Measurements from ENCODE around the gene MBNL3. TPM values are rescaled to one million over a fixed set of nuclear protein-coding genes. Genes with fewer than 3 reads are reported as not detected.

MBNL3 gene, protein sequence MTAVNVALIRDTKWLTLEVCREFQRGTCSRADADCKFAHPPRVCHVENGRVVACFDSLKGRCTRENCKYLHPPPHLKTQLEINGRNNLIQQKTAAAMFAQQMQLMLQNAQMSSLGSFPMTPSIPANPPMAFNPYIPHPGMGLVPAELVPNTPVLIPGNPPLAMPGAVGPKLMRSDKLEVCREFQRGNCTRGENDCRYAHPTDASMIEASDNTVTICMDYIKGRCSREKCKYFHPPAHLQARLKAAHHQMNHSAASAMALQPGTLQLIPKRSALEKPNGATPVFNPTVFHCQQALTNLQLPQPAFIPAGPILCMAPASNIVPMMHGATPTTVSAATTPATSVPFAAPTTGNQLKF
- 10 to 100 TPM; 28.3 to 30.7 TPM for total RNA-seq

GRCh38 chrX:132488819-132489577 lies at the start of gene MBNL3:
TSS of gene MBNL3 (minus strand) at chrX:132489038. CDS start at chrX:132439611, 49,427 bp downstream.
- Mint-ChIP-seq H3K4me1 (peaks cover 24% of the 10 kb centered on the region), H3K36me3 (no peaks in the 10 kb centered on the region)
- POLR2A ChIA-PET: interaction anchor here (0.8 to 1.1 kb wide), 3 partner anchors 8 to 465 kb away, joined by 3 to 6 read pairs (median 3); no protein-coding TSS in a partner anchor

GRCh38 chrX:132533409-132533808 lies 44.6 kb upstream of the MBNL3 start:
- H3K27ac Mint-ChIP-seq: no peak overlapping the region
- no peaks in the 10 kb centered on the region for H3K27me3 Mint-ChIP-seq
- ATAC-seq (ENCODE audit: low read depth) (no peak), DNase-seq (no peak)
- POLR2A ChIA-PET: no interaction called here
- H3K4me1 Mint-ChIP-seq: peaks cover 5% of the 10 kb centered on the region
- peaks cover 2% of the 10 kb centered on the region for H3K36me3 Mint-ChIP-seq
- no peaks in the 10 kb centered on the region for H3K9me3 Mint-ChIP-seq
- H3K4me3 Mint-ChIP-seq: no peak overlapping the region

More at GRCh38 chrX:132488819-132489577, at the start of gene MBNL3:
- Mint-ChIP-seq H3K4me3 (peak within 1 kb of the TSS; percentile 99), H3K27ac (peak within 1 kb of the TSS; percentile 94), H3K9me3 (no peaks in the 10 kb centered on the region), H3K27me3 (no peaks in the 10 kb centered on the region)
- DNase-seq: peak; percentile 66
- peak; percentile 59 for ATAC-seq (ENCODE audit: low read depth)

GRCh38 chrX:132532913-132533312 lies 44.1 kb upstream of the MBNL3 start:
- H3K4me1 Mint-ChIP-seq: peaks cover 5% of the 10 kb centered on the region
- H3K27ac Mint-ChIP-seq: no peak overlapping the region
- ATAC-seq (ENCODE audit: low read depth): no peak
- no peaks in the 10 kb centered on the region for H3K9me3 Mint-ChIP-seq
- H3K4me3 Mint-ChIP-seq: no peak overlapping the region
- peaks cover 2% of the 10 kb centered on the region for H3K36me3 Mint-ChIP-seq
- no peaks in the 10 kb centered on the region for H3K27me3 Mint-ChIP-seq
- POLR2A ChIA-PET: no interaction called here
- DNase-seq: no peak

DNA sequence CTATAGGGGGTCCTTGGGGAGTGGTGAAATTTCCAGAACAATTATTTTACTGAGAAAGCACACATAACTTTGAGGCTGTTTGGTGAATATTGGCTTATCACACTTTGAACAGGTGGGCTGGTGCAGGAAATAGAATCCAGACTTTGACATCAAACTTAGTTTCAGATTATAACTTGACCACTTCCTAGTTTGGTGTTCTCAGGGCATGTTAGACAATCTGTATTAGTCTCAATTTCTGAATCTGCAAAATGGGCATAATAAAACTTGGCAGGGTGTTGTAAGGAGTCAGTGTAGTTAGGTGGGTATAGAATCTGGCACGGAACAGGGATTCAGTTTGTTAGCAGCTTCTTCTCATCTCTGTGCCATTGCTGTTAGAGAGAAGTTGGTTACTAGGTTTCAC lies 43.3 kb upstream of the MBNL3 start:
- POLR2A ChIA-PET: no interaction called here
- no peak for ATAC-seq (ENCODE audit: low read depth)
- H3K9me3 Mint-ChIP-seq: no peaks in the 10 kb centered on the region
- H3K27ac Mint-ChIP-seq: no peak overlapping the region
- no peak for DNase-seq
- H3K36me3 Mint-ChIP-seq: peaks cover 2% of the 10 kb centered on the region
- no peaks in the 10 kb centered on the region for H3K27me3 Mint-ChIP-seq
- peaks cover 5% of the 10 kb centered on the region for H3K4me1 Mint-ChIP-seq
- H3K4me3 Mint-ChIP-seq: no peak overlapping the region

GRCh38 chrX:132520792-132521191 lies 32.0 kb upstream of the MBNL3 start:
- Mint-ChIP-seq H3K27ac (no peak overlapping the region), H3K9me3 (no peaks in the 10 kb centered on the region), H3K4me3 (no peak overlapping the region), H3K36me3 (no peaks in the 10 kb centered on the region), H3K4me1 (no peaks in the 10 kb centered on the region), H3K27me3 (no peaks in the 10 kb centered on the region)
- POLR2A ChIA-PET: no interaction called here
- no peak for DNase-seq
- ATAC-seq (ENCODE audit: low read depth): no peak

- Mint-ChIP-seq H3K27ac (no peak overlapping the region), H3K4me1 (no peaks in the 10 kb centered on the region), H3K4me3 (no peak overlapping the region), H3K36me3 (no peaks in the 10 kb centered on the region), H3K9me3 (no peaks in the 10 kb centered on the region), H3K27me3 (no peaks in the 10 kb centered on the region)
- POLR2A ChIA-PET: no interaction called here
- DNase-seq: no peak
- ATAC-seq (ENCODE audit: low read depth): no peak
Measured at GRCh38 chrX:132520213-132520612, 31.4 kb upstream of the MBNL3 start.

DNA sequence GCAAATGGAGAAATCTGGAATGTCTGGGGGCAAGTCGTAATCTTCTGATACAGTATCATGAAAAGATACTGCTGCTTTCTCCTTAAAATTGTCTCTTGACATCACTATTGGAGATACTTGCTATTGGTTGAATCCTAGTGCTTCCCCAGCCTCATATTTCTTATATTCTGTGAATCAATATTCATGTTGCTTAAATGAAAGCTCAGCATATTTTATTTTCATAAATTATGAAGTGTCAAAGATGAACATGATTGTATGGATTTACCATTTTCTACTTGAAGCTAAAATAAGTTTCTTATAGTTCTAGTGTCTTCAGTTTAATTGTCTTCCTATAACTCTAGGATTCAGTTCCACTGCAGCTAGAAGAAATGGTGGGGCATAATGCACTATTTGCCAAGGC lies 29.6 kb upstream of the MBNL3 start:
- POLR2A ChIA-PET: no interaction called here
- no peaks in the 10 kb centered on the region for H3K9me3 Mint-ChIP-seq
- no peak for ATAC-seq (ENCODE audit: low read depth)
- no peaks in the 10 kb centered on the region for H3K27me3 Mint-ChIP-seq
- no peaks in the 10 kb centered on the region for H3K4me1 Mint-ChIP-seq
- DNase-seq: no peak
- H3K36me3 Mint-ChIP-seq: no peaks in the 10 kb centered on the region
- no peak overlapping the region for H3K27ac Mint-ChIP-seq
- H3K4me3 Mint-ChIP-seq: no peak overlapping the region

- POLR2A ChIA-PET: no interaction called here
- H3K27ac Mint-ChIP-seq: no peak overlapping the region
- no peaks in the 10 kb centered on the region for H3K4me1 Mint-ChIP-seq
- ATAC-seq (ENCODE audit: low read depth): no peak
- H3K9me3 Mint-ChIP-seq: no peaks in the 10 kb centered on the region
- no peak for DNase-seq
- H3K4me3 Mint-ChIP-seq: no peak overlapping the region
- H3K27me3 Mint-ChIP-seq: peaks cover 2% of the 10 kb centered on the region
- H3K36me3 Mint-ChIP-seq: no peaks in the 10 kb centered on the region
Measured at GRCh38 chrX:132508834-132509233, 20.0 kb upstream of the MBNL3 start.

DNA sequence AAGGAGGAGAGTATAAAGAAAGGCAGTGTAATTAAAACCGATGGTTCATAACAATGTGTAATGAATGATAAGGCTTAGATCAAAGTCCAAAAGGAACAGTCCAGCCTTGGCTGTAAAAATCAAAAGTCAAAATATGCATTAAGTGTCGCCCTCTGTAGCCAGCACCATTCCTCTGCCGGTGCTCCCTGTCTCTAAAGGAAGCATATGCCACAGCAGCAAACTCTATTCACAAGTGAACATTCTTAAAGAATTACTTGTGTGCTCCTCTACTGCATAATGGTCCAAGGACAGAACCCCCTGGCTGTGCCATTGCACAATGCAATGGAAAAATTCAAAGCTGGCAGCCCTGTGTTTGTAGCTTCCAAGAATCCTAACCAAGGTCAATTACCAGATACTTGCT lies 16.3 kb upstream of the MBNL3 start:
- POLR2A ChIA-PET: no interaction called here
- ATAC-seq (ENCODE audit: low read depth) (no peak), DNase-seq (no peak)
- no peak overlapping the region for H3K4me3 Mint-ChIP-seq
- peaks cover 2% of the 10 kb centered on the region for H3K27me3 Mint-ChIP-seq
- no peaks in the 10 kb centered on the region for H3K9me3 Mint-ChIP-seq
- H3K27ac Mint-ChIP-seq: no peak overlapping the region
- H3K4me1 Mint-ChIP-seq: no peaks in the 10 kb centered on the region
- H3K36me3 Mint-ChIP-seq: no peaks in the 10 kb centered on the region

DNA sequence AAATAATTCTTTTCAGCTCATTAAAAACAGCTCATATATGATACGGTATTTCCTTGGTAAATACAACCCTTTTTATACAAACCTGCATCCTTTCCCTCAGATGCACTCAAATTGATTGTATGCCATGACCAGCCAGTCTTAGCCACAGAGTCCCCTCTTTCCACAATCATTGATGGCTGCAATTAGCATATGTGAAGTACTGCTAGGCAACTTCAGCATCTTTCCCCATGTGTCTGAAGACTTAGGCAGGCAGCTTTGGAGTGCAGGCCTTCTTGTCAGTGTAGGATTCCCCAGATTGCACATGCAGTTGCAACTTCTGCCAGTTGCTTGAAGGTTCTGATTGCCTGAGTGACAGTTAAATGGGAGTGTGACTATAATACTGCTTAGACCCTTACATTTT lies 15.6 kb upstream of the MBNL3 start:
- H3K36me3 Mint-ChIP-seq: no peaks in the 10 kb centered on the region
- ATAC-seq (ENCODE audit: low read depth) (no peak), DNase-seq (no peak)
- peaks cover 2% of the 10 kb centered on the region for H3K27me3 Mint-ChIP-seq
- H3K9me3 Mint-ChIP-seq: no peaks in the 10 kb centered on the region
- POLR2A ChIA-PET: no interaction called here
- H3K4me3 Mint-ChIP-seq: no peak overlapping the region
- no peak overlapping the region for H3K27ac Mint-ChIP-seq
- H3K4me1 Mint-ChIP-seq: no peaks in the 10 kb centered on the region

DNA sequence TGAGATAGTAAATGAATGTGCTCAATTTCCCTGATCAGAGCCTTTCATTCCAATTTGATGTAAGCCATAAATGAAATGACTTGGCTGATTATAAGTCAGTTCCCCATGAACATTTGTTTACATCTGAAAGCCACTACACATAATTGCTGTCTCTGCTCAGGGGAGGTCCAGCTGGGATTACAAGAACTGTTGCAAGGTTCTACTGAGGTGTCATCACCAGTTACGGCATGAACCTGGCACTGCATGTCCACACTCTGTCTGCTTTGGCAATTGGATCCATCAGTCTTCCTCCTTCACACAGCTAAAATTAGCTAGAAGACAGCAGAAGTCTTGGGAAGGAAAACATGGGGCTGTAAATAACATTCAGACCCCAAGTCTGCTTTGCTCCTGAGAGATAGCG lies 12.8 kb upstream of the MBNL3 start:
- ATAC-seq (ENCODE audit: low read depth) (no peak), DNase-seq (no peak)
- H3K27me3 Mint-ChIP-seq: peaks cover 7% of the 10 kb centered on the region
- H3K9me3 Mint-ChIP-seq: no peaks in the 10 kb centered on the region
- no peaks in the 10 kb centered on the region for H3K36me3 Mint-ChIP-seq
- H3K27ac Mint-ChIP-seq: no peak overlapping the region
- H3K4me1 Mint-ChIP-seq: no peaks in the 10 kb centered on the region
- POLR2A ChIA-PET: no interaction called here
- H3K4me3 Mint-ChIP-seq: no peak overlapping the region

DNA sequence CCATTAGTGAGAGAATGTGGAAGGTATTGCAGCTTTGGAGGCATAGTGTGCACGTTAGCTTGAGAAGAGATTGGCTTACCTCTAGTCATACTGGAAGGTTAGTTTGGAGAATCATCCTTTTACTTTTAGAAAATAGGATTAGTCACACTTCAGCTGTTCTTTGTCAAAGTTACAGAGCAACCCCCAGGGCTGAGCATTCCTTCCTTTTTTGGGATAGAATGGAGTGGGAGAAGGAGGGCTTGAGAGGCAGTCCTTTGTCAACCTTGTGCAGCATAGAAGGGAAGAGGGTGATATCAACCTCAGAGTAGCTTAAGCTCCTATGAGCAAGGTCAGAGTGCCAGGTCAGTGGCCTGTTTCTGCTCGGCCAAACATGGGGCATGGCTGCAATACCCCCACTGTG lies 8.6 kb upstream of the MBNL3 start:
- POLR2A ChIA-PET: no interaction called here
- no peak overlapping the region for H3K27ac Mint-ChIP-seq

GRCh38 chrX:132493095-132493494 lies 4.3 kb upstream of the MBNL3 start:
- POLR2A ChIA-PET: no interaction called here
- peaks cover 3% of the 10 kb centered on the region for H3K27me3 Mint-ChIP-seq
- no peaks in the 10 kb centered on the region for H3K9me3 Mint-ChIP-seq

More for the DNA sequence above, 8.6 kb upstream of the MBNL3 start:
- Mint-ChIP-seq H3K4me3 (no peak overlapping the region), H3K9me3 (no peaks in the 10 kb centered on the region), H3K4me1 (no peaks in the 10 kb centered on the region), H3K36me3 (no peaks in the 10 kb centered on the region), H3K27me3 (peaks cover 7% of the 10 kb centered on the region)
- ATAC-seq (ENCODE audit: low read depth): no peak
- no peak for DNase-seq

DNA sequence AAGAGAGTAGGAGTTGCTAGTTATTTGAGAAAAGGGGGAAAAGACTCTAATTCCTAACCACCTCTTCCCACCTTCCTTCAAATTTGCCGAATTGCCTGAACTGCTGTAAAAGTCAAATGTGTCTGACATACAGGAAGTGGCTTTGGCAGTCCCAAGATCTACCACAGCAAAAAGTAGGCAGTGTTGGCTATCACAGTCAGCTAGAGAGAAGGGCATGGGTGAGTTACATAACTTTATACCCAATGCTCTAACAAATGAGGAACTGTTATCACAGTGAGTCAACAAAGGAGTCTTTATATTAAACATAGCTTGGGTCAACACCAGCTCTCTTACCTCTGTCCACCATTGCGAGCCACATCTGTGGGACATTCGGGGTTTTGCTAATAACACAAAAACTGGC lies 2.4 kb upstream of the MBNL3 start:
- H3K36me3 Mint-ChIP-seq: no peaks in the 10 kb centered on the region
- DNase-seq (no peak), ATAC-seq (ENCODE audit: low read depth) (peak; percentile 20)
- H3K4me1 Mint-ChIP-seq: peaks cover 16% of the 10 kb centered on the region
- peak overlapping the region; percentile 92 for H3K4me3 Mint-ChIP-seq
- POLR2A ChIA-PET: interaction anchor here (2.1 kb wide), 1 partner anchor 10 kb away, joined by 15 read pairs; no protein-coding TSS in a partner anchor
- H3K27me3 Mint-ChIP-seq: no peaks in the 10 kb centered on the region
- H3K9me3 Mint-ChIP-seq: no peaks in the 10 kb centered on the region
- peak overlapping the region; percentile 40 for H3K27ac Mint-ChIP-seq

More at GRCh38 chrX:132493095-132493494, 4.3 kb upstream of the MBNL3 start:
- DNase-seq (no peak), ATAC-seq (ENCODE audit: low read depth) (no peak)
- Mint-ChIP-seq H3K27ac (no peak overlapping the region), H3K4me1 (peaks cover 11% of the 10 kb centered on the region), H3K36me3 (no peaks in the 10 kb centered on the region), H3K4me3 (no peak overlapping the region)

All from activated naive CD8-positive, alpha-beta T cell treated with anti-CD3 and anti-CD28 coated beads, Interleukin-2, amount 10 ng/mL, durations not matched to agents 7 days and 5 days (primary cell).